ENCODE data around the gene PITRM1.

The PITRM1 gene

DNA sequence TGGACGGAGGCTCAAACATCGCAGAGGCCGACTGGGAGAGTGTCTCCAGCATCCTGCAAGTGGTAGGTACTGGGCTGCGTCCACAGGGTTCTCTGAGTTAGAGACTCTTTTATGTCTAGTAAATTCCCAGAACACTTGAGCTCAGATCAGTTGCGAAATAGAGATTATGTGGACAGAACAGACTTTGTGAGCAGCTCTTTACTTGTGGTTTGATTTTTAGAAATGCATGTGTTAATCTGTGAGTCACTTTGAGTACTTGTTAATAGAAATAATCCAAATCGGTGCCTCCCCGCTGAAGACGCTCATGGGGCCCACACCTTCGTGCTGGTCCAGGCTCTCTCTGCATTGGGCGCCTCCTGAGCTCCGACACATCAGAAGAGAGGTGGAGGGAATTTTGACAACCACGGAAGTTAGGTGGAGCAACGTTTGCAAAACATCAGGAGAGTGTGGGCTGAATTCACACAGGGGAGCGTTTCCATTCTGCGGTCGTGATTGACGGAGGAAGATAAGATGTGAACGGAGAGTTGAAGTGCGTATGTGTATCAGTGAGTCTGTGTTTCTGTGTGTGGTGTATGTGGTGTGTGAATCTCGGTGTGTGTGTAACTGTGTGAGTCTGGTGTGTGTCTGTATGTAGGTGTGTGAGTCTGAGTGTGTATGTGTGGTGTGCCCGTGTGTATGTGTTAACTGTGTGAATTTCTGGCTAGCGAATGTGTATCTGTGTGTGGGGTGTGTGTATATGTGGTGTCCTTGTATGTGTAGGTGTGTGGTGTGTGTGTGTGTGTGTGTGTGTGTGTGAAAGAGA is 73.1 kb downstream of the PITRM1 start:
- DNase-seq, result no peak

DNA sequence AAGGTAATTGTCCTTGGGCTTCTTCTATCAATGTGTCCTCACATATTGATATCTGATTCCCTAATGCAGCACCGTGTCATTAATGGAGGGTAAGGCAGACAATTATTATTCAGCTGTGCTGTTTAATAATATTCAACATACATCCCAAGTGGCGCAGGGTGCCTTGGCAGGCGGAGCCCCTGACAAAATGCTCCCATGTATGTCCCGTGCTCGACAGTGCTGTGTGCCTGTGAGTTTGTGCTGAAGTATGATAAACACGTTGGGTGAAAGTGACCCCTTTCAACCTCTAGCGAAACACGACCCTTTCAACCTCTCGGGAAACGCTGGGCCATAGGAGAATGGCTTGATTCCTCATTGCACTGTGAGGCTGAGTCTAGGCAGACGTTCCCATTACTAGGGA is 73.9 kb downstream of the PITRM1 start:
- no peak for DNase-seq

GRCh38 chr10:3097160-3097559 is 75.4 kb downstream of the PITRM1 start:
- DNase-seq, result no peak

- DNase-seq, result no peak
These were observed 76.4 kb downstream of the PITRM1 start for GRCh38 chr10:3096149-3096548.

GRCh38 chr10:3095373-3096139 is 77.0 kb downstream of the PITRM1 start:
- no peak for DNase-seq

- no peak for DNase-seq
These were observed 78.0 kb downstream of the PITRM1 start for GRCh38 chr10:3094609-3095036.

GRCh38 chr10:3093996-3094395 is 78.6 kb downstream of the PITRM1 start:
- no peak for DNase-seq

DNA sequence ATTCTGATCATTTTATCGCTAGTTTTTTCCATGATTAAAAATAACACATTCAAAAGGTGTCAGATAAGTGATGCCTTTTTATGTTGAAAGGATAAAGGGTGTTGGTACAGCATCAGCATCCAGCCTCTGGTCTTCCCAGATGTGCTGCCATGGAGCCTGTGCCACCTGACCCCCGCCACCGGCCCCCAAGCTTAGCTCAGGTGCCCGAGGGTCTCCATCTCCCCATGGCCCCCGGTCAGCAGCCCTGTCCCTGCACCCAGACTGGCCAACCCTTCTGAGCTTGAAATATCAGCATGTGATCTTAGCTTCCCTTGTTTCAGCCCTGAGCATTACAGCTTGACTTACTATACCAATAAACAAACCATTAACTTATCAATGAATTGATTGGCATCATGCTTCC is 80.7 kb downstream of the PITRM1 start:
- no peak for DNase-seq

DNA sequence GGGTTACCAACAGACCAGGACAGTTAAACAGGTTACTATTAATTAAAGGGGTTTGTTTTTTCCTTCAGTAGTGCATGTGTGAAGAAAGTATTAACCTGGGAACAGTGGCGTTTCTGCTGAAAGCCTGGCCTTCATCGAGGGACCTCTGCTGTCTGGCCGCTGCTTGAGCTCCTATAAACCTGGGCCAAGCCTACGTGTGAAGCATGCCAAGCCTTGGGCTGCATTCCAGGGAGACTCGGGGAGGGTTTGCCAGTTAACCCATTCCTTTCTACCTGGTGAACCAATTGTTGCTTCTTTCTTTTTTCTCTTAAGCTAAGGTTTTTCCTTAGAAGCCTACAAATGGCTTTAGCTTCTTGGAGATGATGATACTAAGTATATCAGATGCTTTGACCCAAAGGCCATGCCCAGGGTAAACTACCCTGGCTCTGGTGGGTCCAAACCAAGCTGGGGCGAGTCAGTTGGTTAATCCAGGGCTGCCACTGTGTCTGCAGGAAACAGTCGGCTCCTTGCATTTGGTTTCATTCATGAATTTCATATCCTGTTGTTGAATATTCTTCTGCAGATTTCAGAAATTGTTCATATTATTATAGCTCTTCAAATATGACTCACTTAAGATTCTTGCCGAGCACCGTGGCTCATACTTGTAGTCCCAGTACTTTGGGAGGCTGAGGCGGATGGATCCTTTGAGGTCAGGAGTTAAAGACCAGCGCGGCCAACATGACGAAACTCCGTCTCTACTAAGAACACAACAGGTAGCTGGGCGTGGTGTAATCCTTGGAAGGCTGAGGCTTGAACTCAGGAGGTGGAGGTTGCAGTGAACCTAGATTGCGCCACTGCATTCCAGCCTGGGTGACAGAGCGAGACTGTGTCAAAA is 81.4 kb downstream of the PITRM1 start:
- peak; percentile 27 for DNase-seq

DNA sequence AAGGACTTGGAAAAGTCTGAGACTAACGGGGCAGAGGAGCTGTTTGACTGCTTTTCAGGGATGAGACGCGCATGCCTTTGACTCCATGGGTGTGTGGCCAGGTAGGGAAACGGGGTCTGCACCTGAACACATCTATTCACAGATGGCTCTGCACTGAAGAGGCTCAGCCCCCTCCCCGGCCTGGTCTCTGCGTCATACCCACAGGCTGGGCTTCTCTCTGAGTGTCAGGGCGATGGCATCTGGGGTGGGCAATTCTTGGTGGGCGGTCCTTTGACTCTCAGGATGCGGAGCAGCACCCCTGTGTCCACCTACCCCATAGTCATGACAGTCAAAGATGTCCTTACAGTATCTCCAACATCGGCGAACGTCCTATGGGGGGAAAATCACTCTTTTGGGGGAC is 82.2 kb downstream of the PITRM1 start:
- no peak for DNase-seq
